Caco-2 (cell line): ENCODE results near the gene RHBDL3. TPM values are rescaled to one million over a fixed set of nuclear protein-coding genes. Genes with fewer than 3 reads are reported as not detected.

Experiments
- BruUV-seq: library from RNA; stranded (reverse); fragments of 400-500 nt; replicated peaks from 2 replicates; lab custom pipeline; 2021; lab: Mats Ljungman, UMichigan
- CTCF ChIA-PET: fragments of 300-600 bp; sonication (Branson Sonifier 250); formaldehyde crosslinking; loops from one replicate; lab custom pipeline; 2022; ENCODE audit warnings: antibody characterized with exemption; lab: Charles Lee
- POLR2A ChIA-PET: fragments of 300-600 bp; sonication (Branson Sonifier 250); formaldehyde crosslinking; loops from one replicate; lab custom pipeline; 2022; ENCODE audit warnings: antibody characterized with exemption; lab: Charles Lee
- DNase-seq, 2 experiments: peaks; one replicate each; pipeline versions ENCODE4 v3.0.0 to v3.0.0-alpha.2; 2020 to 2022
- H3K27me3 ChIP-seq: replicated peaks from 2 replicates; pipeline ENCODE4 v1.6.0; 2011; ENCODE audit warnings: low read length; ENCODE audit not compliant: control insufficient read depth, insufficient read depth
- H3K36me3 ChIP-seq: 2 replicates; pipeline ENCODE4 v1.5.1; 2011; ENCODE audit warnings: low read length; ENCODE audit not compliant: control insufficient read depth, insufficient read depth
- H3K4me1 ChIP-seq: fragments of 250-450 bp; sonication (Bioruptor Pico); 2 replicates; pipeline ENCODE4 v1.5.1; 2020; ENCODE audit warnings: mild to moderate bottlenecking
- H3K4me3 ChIP-seq: 2 replicates; pipeline ENCODE4 v1.5.1; 2011; ENCODE audit warnings: low read depth, mild to moderate bottlenecking, control low read depth, low read length
- H3K9me3 ChIP-seq: fragments of 250-450 bp; sonication (Bioruptor Pico); 2 replicates; pipeline ENCODE4 v1.5.1; 2020; ENCODE audit warnings: mild to moderate bottlenecking, moderate library complexity
- H3K27ac Mint-ChIP-seq: one replicate; pipeline ENCODE4 v1.8.0; 2022; ENCODE audit warnings: mixed read lengths; ENCODE audit not compliant: unreplicated experiment
- H3K27me3 Mint-ChIP-seq: one replicate; pipeline ENCODE4 v1.8.0; 2022; ENCODE audit warnings: mixed read lengths; ENCODE audit not compliant: insufficient read depth, unreplicated experiment
- H3K36me3 Mint-ChIP-seq: one replicate; pipeline ENCODE4 v1.8.0; 2022; ENCODE audit warnings: mild to moderate bottlenecking, mixed read lengths; ENCODE audit not compliant: insufficient read depth, unreplicated experiment
- H3K4me1 Mint-ChIP-seq: one replicate; pipeline ENCODE4 v1.8.0; 2022; ENCODE audit warnings: low read depth, mixed read lengths; ENCODE audit not compliant: unreplicated experiment
- H3K4me3 Mint-ChIP-seq: one replicate; pipeline ENCODE4 v1.8.0; 2022; ENCODE audit warnings: mild to moderate bottlenecking, moderate library complexity, mixed read lengths; ENCODE audit not compliant: unreplicated experiment
- H3K9me3 Mint-ChIP-seq: one replicate; pipeline ENCODE4 v1.8.0; 2022; ENCODE audit warnings: mixed read lengths; ENCODE audit not compliant: unreplicated experiment
- CTCF ChIP-seq, 2 experiments: fragments of 200-600 bp in 1 of 2; IDR thresholded peaks; 1 replicate in 1 of 2; 2 replicates in 1 of 2; pipeline versions ENCODE4 v1.5.1 to v1.8.0; 2011 to 2022; ENCODE audit warnings: antibody characterized with exemption in 1 of 2, control low read depth in 1 of 2, inconsistent platforms in 1 of 2, low read depth in 1 of 2, low read length in 1 of 2, mild to moderate bottlenecking in 1 of 2, moderate library complexity in 1 of 2; ENCODE audit not compliant: insufficient read depth in 1 of 2, severe bottlenecking in 1 of 2, unreplicated experiment in 1 of 2
- intact Hi-C: fragments of 100-400 bp; cut with micrococcal nuclease; formaldehyde crosslinking; loops from one replicate; pipeline ENCODE4 v1.10.0; 2022; ENCODE audit not compliant: unreplicated experiment
- total RNA-seq: library from RNA; stranded (reverse); gene quantifications from 2 replicates; pipeline ENCODE4 v1.2.3, GENCODE V29; 2022

RHBDL3 gene
- total RNA-seq, 1 experiment from 2014 or later, result not detected

DNA sequence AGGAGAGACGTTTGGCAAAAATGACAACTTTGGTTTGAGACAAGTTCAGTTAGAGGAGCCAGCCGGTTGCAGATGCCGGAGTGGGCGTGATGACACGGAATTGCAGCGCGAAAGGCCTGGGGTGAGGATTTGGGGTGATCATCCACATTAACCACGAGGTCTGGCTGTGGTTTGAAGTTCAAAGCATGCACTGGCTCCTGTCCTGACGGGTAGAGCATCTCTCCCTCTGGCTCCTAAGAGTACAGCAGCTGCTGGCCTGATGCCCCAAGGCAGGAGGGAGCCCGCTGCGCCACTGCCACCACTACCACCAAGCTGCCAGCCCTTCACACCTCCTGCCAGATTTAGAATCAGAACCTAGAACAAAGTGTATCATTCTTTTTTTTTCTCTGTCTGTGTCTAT lies 3.7 kb downstream of the RHBDL3 start:
- Mint-ChIP-seq H3K4me3 (no peak overlapping the region), H3K27ac (no peak overlapping the region), H3K9me3 (no peaks in the 10 kb centered on the region), H3K4me1 (no peaks in the 10 kb centered on the region), H3K36me3 (no peaks in the 10 kb centered on the region), H3K27me3 (peaks cover 26% of the 10 kb centered on the region)
- no peaks in the 10 kb centered on the region for H3K9me3 ChIP-seq
- BruUV-seq, result no TSS peak
- H3K27me3 ChIP-seq, result peaks cover 6% of the 10 kb centered on the region
- H3K4me1 ChIP-seq, result peaks cover 4% of the 10 kb centered on the region; the same call in 1 of the 2 replicates
- intact Hi-C loops, result loop anchor here (5.0 kb wide), 1 partner anchor 48 kb away; no protein-coding TSS in a partner anchor
- no peak for DNase-seq
- TF ChIP-seq CTCF (IDR thresholded peaks at IDR 0.05; ENCODE audit: insufficient read depth in 1 of 2, low read depth in 1 of 2, low read length in 1 of 2, severe bottlenecking in 1 of 2, unreplicated experiment in 1 of 2), result no peak
- ChIA-PET POLR2A (no interaction called here), CTCF (no interaction called here)
- H3K36me3 ChIP-seq, result no peaks in the 10 kb centered on the region
- no peak overlapping the region for H3K4me3 ChIP-seq

- H3K36me3 Mint-ChIP-seq, result no peaks in the 10 kb centered on the region
- no peak overlapping the region for H3K4me3 Mint-ChIP-seq
- Histone ChIP-seq H3K27me3 (no peaks in the 10 kb centered on the region; the same call in 1 of the 2 replicates), H3K36me3 (no peaks in the 10 kb centered on the region), H3K4me3 (no peak overlapping the region), H3K4me1 (peaks cover 2% of the 10 kb centered on the region; the same call in 1 of the 2 replicates), H3K9me3 (no peaks in the 10 kb centered on the region)
- H3K27ac Mint-ChIP-seq, result no peak overlapping the region
- ChIA-PET CTCF (no interaction called here), POLR2A (no interaction called here)
- DNase-seq, result no peak
- no peak for TF ChIP-seq CTCF (IDR thresholded peaks at IDR 0.05; ENCODE audit: insufficient read depth in 1 of 2, low read depth in 1 of 2, low read length in 1 of 2, severe bottlenecking in 1 of 2, unreplicated experiment in 1 of 2)
- H3K27me3 Mint-ChIP-seq, result peaks cover 18% of the 10 kb centered on the region
- no peaks in the 10 kb centered on the region for H3K4me1 Mint-ChIP-seq
- H3K9me3 Mint-ChIP-seq, result no peaks in the 10 kb centered on the region
- BruUV-seq, result no TSS peak
- intact Hi-C loops, result no loop called here
These were observed 6.2 kb downstream of the RHBDL3 start for GRCh38 chr17:32271844-32272243.

GRCh38 chr17:32274101-32274500 lies 8.5 kb downstream of the RHBDL3 start:
- no peaks in the 10 kb centered on the region for H3K9me3 ChIP-seq
- Mint-ChIP-seq H3K4me3 (no peak overlapping the region), H3K27ac (no peak overlapping the region), H3K9me3 (no peaks in the 10 kb centered on the region), H3K4me1 (no peaks in the 10 kb centered on the region), H3K36me3 (no peaks in the 10 kb centered on the region), H3K27me3 (peaks cover 6% of the 10 kb centered on the region)
- TF ChIP-seq CTCF (IDR thresholded peaks at IDR 0.05; ENCODE audit: insufficient read depth in 1 of 2, low read depth in 1 of 2, low read length in 1 of 2, severe bottlenecking in 1 of 2, unreplicated experiment in 1 of 2), result no peak
- no peak for DNase-seq
- intact Hi-C loops, result no loop called here
- no peak overlapping the region for H3K4me3 ChIP-seq
- ChIA-PET CTCF (no interaction called here), POLR2A (interaction anchor here (0.6 kb wide), 1 partner anchor 379 kb away, joined by 3 read pairs; no protein-coding TSS in a partner anchor)
- no peaks in the 10 kb centered on the region for H3K36me3 ChIP-seq
- no peaks in the 10 kb centered on the region for H3K4me1 ChIP-seq
- no peaks in the 10 kb centered on the region for H3K27me3 ChIP-seq
- no TSS peak for BruUV-seq
